DOHH2 (cell line): ENCODE results near the gene TRAF5.

ENCODE experiments used
- H3F3A ChIP-seq: fragments of 200-600 bp; sonication (generic), shearing (Covaris generic); 2 replicates; pipeline ENCODE4 v1.6.0; 2016; ENCODE audit warnings: antibody characterized with exemption, mild to moderate bottlenecking; ENCODE audit not compliant: control insufficient read depth, insufficient read depth
- H3K27ac ChIP-seq: fragments of 200-600 bp; sonication (generic); 2 replicates; pipeline ENCODE4 v1.5.1; 2014; ENCODE audit warnings: low read depth, mild to moderate bottlenecking, low read length, moderate library complexity
- H3K27me3 ChIP-seq: fragments of 200-600 bp; sonication (generic); 2 replicates; pipeline ENCODE4 v1.6.1; 2014; ENCODE audit warnings: mild to moderate bottlenecking, low read length, mixed read lengths; ENCODE audit not compliant: control insufficient read depth
- H3K36me3 ChIP-seq: fragments of 200-600 bp; sonication (generic); 2 replicates; pipeline ENCODE4 v1.6.1; 2014; ENCODE audit warnings: mild to moderate bottlenecking, low read length, moderate library complexity, mixed read lengths; ENCODE audit not compliant: control insufficient read depth
- H3K4me1 ChIP-seq: fragments of 200-600 bp; sonication (generic); 2 replicates; pipeline ENCODE4 v1.6.1; 2014; ENCODE audit warnings: mild to moderate bottlenecking, low read length, mixed read lengths; ENCODE audit not compliant: control insufficient read depth
- H3K4me2 ChIP-seq: fragments of 200-600 bp; sonication (generic); 2 replicates; pipeline ENCODE4 v1.6.0; 2014; ENCODE audit warnings: mild to moderate bottlenecking, low read length, moderate library complexity
- H3K4me3 ChIP-seq: fragments of 200-600 bp; sonication (generic); 2 replicates; pipeline ENCODE4 v1.5.1; 2014; ENCODE audit warnings: mild to moderate bottlenecking, low read length, mixed read lengths
- H3K79me2 ChIP-seq: fragments of 200-600 bp; sonication (generic); 2 replicates; pipeline ENCODE4 v1.6.1; 2014; ENCODE audit warnings: mild to moderate bottlenecking, low read length, mixed read lengths; ENCODE audit not compliant: control insufficient read depth
- H3K9me2 ChIP-seq: fragments of 200-600 bp; sonication (generic); replicated peaks from 2 replicates; pipeline ENCODE4 v1.6.1; 2014; ENCODE audit warnings: mild to moderate bottlenecking, low read length, mixed read lengths; ENCODE audit not compliant: control insufficient read depth
- H3K9me3 ChIP-seq: fragments of 200-600 bp; sonication (generic); 2 replicates; pipeline ENCODE4 v1.6.1; 2014; ENCODE audit warnings: antibody characterized with exemption, low read length, mixed read lengths; ENCODE audit not compliant: control insufficient read depth, insufficient read depth
- H4K20me1 ChIP-seq: fragments of 200-600 bp; sonication (generic); 2 replicates; pipeline ENCODE4 v1.6.0; 2014; ENCODE audit warnings: low read depth, mild to moderate bottlenecking, antibody characterized with exemption, low read length, moderate library complexity; ENCODE audit not compliant: control insufficient read depth, insufficient read depth
- CTCF ChIP-seq: fragments of 200-600 bp; sonication (generic); IDR thresholded peaks from one replicate; pipeline ENCODE4 v1.5.1; 2014; ENCODE audit warnings: antibody characterized with exemption, mild to moderate bottlenecking, low read depth, low read length; ENCODE audit not compliant: poor library complexity, severe bottlenecking
- EZH2phosphoT487 ChIP-seq: fragments of 200-600 bp; sonication (generic); IDR thresholded peaks from 2 replicates; pipeline ENCODE4 v1.6.1; 2017; ENCODE audit warnings: borderline replicate concordance, mild to moderate bottlenecking, antibody characterized with exemption, low read length, moderate library complexity, mixed read lengths

TRAF5 gene

GRCh38 chr1:211420389-211420788 is 93.8 kb downstream of the TRAF5 start:
- Histone ChIP-seq H4K20me1 (no peaks in the 10 kb centered on the region), H3K9me2 (no peaks in the 10 kb centered on the region), H3F3A (no peaks in the 10 kb centered on the region)

DNA sequence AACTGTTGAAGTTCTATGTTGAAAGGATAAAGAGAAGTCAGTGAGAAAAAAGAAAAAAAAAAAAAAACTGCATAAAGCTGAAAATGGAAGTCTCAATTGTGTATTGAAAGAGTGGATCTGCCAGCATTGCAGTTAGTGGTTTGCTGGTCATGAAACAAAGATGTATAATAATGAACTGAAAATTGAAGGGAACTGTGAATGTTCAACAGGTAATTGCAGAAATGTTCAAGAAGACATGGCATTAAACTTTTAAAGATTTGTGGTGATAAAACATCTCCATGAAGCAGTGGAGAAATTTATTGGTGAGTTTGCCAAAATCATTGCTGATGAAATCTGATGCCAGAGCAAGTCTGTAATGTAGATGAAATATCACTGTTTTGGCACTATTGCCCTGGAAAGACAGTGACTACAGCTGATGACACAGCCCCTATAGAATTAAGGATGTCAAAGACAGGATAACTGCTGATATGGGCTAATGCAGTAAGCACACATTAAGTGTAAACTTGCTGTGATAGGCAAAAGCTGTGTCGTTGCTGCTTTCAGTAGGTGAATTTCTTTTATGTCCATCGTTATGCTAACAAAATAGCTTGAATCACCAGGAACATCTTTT is 94.3 kb downstream of the TRAF5 start:
- Histone ChIP-seq H3K36me3 (no peaks in the 10 kb centered on the region), H3K4me3 (no peak overlapping the region), H3K9me3 (no peaks in the 10 kb centered on the region), H3K9me2 (no peaks in the 10 kb centered on the region), H3F3A (no peaks in the 10 kb centered on the region), H3K27me3 (no peaks in the 10 kb centered on the region), H3K4me1 (no peaks in the 10 kb centered on the region), H4K20me1 (no peaks in the 10 kb centered on the region), H3K79me2 (no peaks in the 10 kb centered on the region), H3K4me2 (no peak overlapping the region), H3K27ac (no peak overlapping the region)
- TF ChIP-seq CTCF (no peak), EZH2phosphoT487 (no peak)

More at GRCh38 chr1:211420389-211420788, 93.8 kb downstream of the TRAF5 start:
- Histone ChIP-seq H3K79me2 (no peaks in the 10 kb centered on the region), H3K4me1 (no peaks in the 10 kb centered on the region), H3K4me2 (no peak overlapping the region), H3K36me3 (no peaks in the 10 kb centered on the region), H3K27me3 (no peaks in the 10 kb centered on the region), H3K9me3 (no peaks in the 10 kb centered on the region), H3K4me3 (no peak overlapping the region), H3K27ac (no peak overlapping the region)
- TF ChIP-seq CTCF (no peak), EZH2phosphoT487 (no peak)

DNA sequence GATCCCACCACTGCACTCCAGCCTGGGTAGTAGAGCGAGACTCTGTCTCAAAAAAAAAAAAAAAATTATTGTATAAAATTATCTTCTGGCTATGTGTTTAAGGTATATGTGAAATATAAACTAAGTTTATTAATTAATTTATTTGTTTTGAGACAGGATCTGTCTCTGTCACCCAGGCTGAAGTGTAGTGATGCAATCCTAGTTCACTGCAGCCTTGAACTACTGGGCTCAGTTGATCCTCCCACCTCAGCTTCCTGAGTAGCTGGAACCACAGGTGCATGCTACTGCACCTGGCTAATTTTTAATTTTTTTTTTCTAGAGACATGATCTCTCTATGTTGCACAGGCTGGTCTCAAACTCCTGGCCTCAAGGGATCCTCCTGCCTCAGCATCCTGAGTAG is 97.4 kb downstream of the TRAF5 start:
- no peak overlapping the region for H3K4me3 ChIP-seq
- no peaks in the 10 kb centered on the region for H3K79me2 ChIP-seq
- no peak overlapping the region for H3K27ac ChIP-seq
- no peaks in the 10 kb centered on the region for H3K9me2 ChIP-seq
- TF ChIP-seq CTCF, result no peak
- TF ChIP-seq EZH2phosphoT487, result no peak
- no peaks in the 10 kb centered on the region for H3K4me1 ChIP-seq
- H4K20me1 ChIP-seq, result no peaks in the 10 kb centered on the region
- H3K4me2 ChIP-seq, result no peak overlapping the region
- no peaks in the 10 kb centered on the region for H3K36me3 ChIP-seq
- H3K27me3 ChIP-seq, result no peaks in the 10 kb centered on the region
- no peaks in the 10 kb centered on the region for H3F3A ChIP-seq
- no peaks in the 10 kb centered on the region for H3K9me3 ChIP-seq
